Stomach (tissue), 9 donors: ENCODE results near the gene THBD. TPM values are rescaled to one million over a fixed set of nuclear protein-coding genes. Genes with fewer than 3 reads are reported as not detected.

ENCODE experiments used
- DNase-seq, 2 donors: peaks; one replicate each; pipeline versions ENCODE4 v3.0.0 to v3.0.0-alpha.2; 2013 to 2019
- H3K27ac ChIP-seq, 5 donors: fragments of 200-600 bp in 4 of 5; sonication (generic) in 4 of 5; one replicate each; pipeline ENCODE4 v1.5.1; 2013 to 2019; ENCODE audit warnings: mild to moderate bottlenecking in 1 of 5, moderate library complexity in 1 of 5
- H3K27me3 ChIP-seq, 3 donors: fragments of 200-600 bp; sonication (generic); one replicate each; pipeline ENCODE4 v1.5.1; 2017 to 2019; ENCODE audit warnings: mixed run types in 1 of 3
- H3K36me3 ChIP-seq, 4 donors: fragments of 200-600 bp; sonication (generic); 1 replicate in 3 of 4; 2 replicates in 1 of 4; pipeline ENCODE4 v1.5.1; 2016 to 2019
- H3K4me1 ChIP-seq, 4 donors: fragments of 200-600 bp; sonication (generic); one replicate each; pipeline ENCODE4 v1.5.1; 2016 to 2019
- H3K4me3 ChIP-seq, 4 donors: fragments of 200-600 bp; sonication (generic) in 3 of 4; one replicate each; pipeline ENCODE4 v1.5.1; 2016 to 2019; ENCODE audit warnings: mild to moderate bottlenecking in 1 of 4
- H3K9me3 ChIP-seq, 4 donors: fragments of 200-600 bp; sonication (generic); one replicate each; pipeline ENCODE4 v1.5.1; 2016 to 2019
- CTCF ChIP-seq, 7 experiments: fragments of 450-650 bp in 4 of 7; fragments of 200-600 bp in 3 of 7; sonication (generic) in 3 of 7; IDR thresholded peaks; one replicate each; pipeline ENCODE4 v1.5.1; 2016 to 2019; ENCODE audit warnings: antibody characterized with exemption in 7 of 7, control low read depth in 2 of 7, mild to moderate bottlenecking in 1 of 7
- EP300 ChIP-seq: sonication (generic); formaldehyde crosslinking; IDR thresholded peaks from one replicate; pipeline ENCODE4 v1.6.1; 2017; ENCODE audit warnings: antibody characterized with exemption
- POLR2A ChIP-seq, 4 donors: fragments of 450-650 bp; IDR thresholded peaks; one replicate each; pipeline ENCODE4 v1.6.1; 2016; ENCODE audit warnings: antibody characterized with exemption in 4 of 4, control low read depth in 2 of 4, mild to moderate bottlenecking in 1 of 4, moderate library complexity in 1 of 4
- POLR2AphosphoS5 ChIP-seq, 3 donors: sonication (generic); formaldehyde crosslinking; IDR thresholded peaks; one replicate each; pipeline ENCODE4 v1.6.1; 2016; ENCODE audit warnings: antibody characterized with exemption in 3 of 3
- WGBS, 5 donors: extraction: QIAGEN DNeasy Blood & Tissue Kit in 3 of 5; methylation state at CpG; one replicate each; pipeline versions ENCODE4 v1.1.5 to v1.1.7; 2013 to 2018; 5-methylcytosine and 5-hydroxymethylcytosine counted together
- intact Hi-C: fragments of 100-400 bp; cut with DNase I; formaldehyde crosslinking; loops from one replicate; pipeline ENCODE4 v1.15.1; 2023; ENCODE audit warnings: low total_unique reads
- polyA plus RNA-seq, 3 donors: library from polyadenylated mRNA; stranded (reverse); fragments of 200-250 nt; gene quantifications; one replicate each; pipeline ENCODE4 v1.2.3, GENCODE V29; 2013
- total RNA-seq, 5 donors: library from RNA; depleted of rRNA; stranded (reverse); fragments of >200 nt; gene quantifications; one replicate each; pipeline versions ENCODE4 v1.1.0 to v1.2.3, GENCODE V29; 2014 to 2016
- donor health status: healthy with polysubstance abuse.
- donor health status: Bipolar disorder and iron deficiency.
- donor health status: healthy.

Gene THBD
- total and polyA plus RNA-seq, 8 donors = 2.7 to 83.5 (median 21.8) TPM

GRCh38 chr20:23013429-23013828 lies 36.0 kb downstream of the THBD start:
- intact Hi-C loops = no loop called here
- DNase-seq = no peak
- Histone ChIP-seq H3K9me3 (no peaks in the 10 kb centered on the region), H3K4me3 (no peak overlapping the region), H3K36me3 (no peaks in the 10 kb centered on the region), H3K27ac (no peak overlapping the region), H3K4me1 (peaks cover 0 to 8% (median 5%) of the 10 kb centered on the region in 4 donors), H3K27me3 (no peaks in the 10 kb centered on the region)
- TF ChIP-seq EP300 = no peak
- 44 to 66% (median 60%) methylated on average over 5 of the region's 5 CpGs for WGBS, 5 donors

GRCh38 chr20:23011008-23011721 lies 38.3 kb downstream of the THBD start:
- H3K27me3 ChIP-seq = no peaks in the 10 kb centered on the region
- H3K4me1 ChIP-seq = peaks cover 0 to 8% (median 5%) of the 10 kb centered on the region in 4 donors
- TF ChIP-seq POLR2A (IDR thresholded peaks at IDR 0.05) (no peak), CTCF (IDR thresholded peaks at IDR 0.05) (no peak), EP300 (no peak), POLR2AphosphoS5 (IDR thresholded peaks at IDR 0.05) (no peak)
- intact Hi-C loops = no loop called here
- no peaks in the 10 kb centered on the region for H3K36me3 ChIP-seq
- H3K4me3 ChIP-seq = no peak overlapping the region
- DNase-seq = no peak
- WGBS, 5 donors = 90 to 93% (median 90%) methylated on average over 11 of the region's 11 CpGs
- H3K9me3 ChIP-seq = no peaks in the 10 kb centered on the region
- H3K27ac ChIP-seq = no peak overlapping the region

DNA sequence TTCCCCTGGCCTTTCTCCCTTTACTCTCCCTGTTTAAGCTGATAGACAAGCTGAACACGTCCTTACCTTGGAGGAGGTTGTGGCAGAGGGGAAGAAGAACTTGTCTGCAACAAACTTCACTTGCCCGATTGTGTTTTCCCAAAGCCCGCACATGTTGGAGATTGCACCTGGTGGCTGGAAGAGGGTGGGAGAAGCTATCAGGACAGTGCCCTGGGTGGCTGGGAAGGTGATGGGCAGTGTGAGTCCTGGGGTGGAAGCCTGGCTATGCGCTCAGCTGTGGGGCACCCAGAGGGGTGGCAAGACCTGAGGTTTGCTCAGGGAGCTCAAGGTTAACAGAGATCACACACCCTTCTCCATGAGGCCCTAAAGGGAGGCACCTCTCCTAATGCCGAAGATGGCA lies 39.4 kb downstream of the THBD start:
- H3K27me3 ChIP-seq = no peaks in the 10 kb centered on the region
- peaks cover 0 to 8% (median 5%) of the 10 kb centered on the region in 4 donors for H3K4me1 ChIP-seq
- no peaks in the 10 kb centered on the region for H3K9me3 ChIP-seq
- intact Hi-C loops = no loop called here
- H3K36me3 ChIP-seq = no peaks in the 10 kb centered on the region
- H3K4me3 ChIP-seq = no peak overlapping the region
- no peak for DNase-seq
- WGBS, 5 donors = 68 to 91% (median 73%) methylated on average over 5 of the region's 5 CpGs
- no peak for TF ChIP-seq POLR2A (IDR thresholded peaks at IDR 0.05)
- no peak for TF ChIP-seq POLR2AphosphoS5 (IDR thresholded peaks at IDR 0.05)
- no peak for TF ChIP-seq EP300
- TF ChIP-seq CTCF (IDR thresholded peaks at IDR 0.05) = no peak
- no peak overlapping the region for H3K27ac ChIP-seq

DNA sequence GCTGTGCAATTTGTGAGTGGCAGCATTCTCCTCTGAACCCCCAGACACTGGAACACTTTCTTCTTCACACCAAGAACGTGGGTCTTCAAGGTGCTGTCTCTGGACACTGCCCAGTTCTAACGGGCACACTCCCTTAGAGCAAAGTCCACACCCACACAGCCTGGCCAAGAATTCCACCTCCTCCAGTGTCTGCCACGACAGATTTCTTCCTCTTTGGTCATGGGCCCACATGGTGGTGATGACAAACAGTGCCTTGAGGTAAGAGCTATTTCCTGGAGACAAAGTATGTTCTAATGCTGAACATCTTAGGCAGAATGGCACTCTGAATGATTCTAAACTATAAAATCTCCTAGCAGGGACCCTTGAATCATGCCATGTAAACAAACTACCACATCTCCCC lies 39.8 kb downstream of the THBD start:
- Histone ChIP-seq H3K4me3 (no peak overlapping the region), H3K4me1 (peaks cover 0 to 8% (median 5%) of the 10 kb centered on the region in 4 donors), H3K27me3 (no peaks in the 10 kb centered on the region), H3K9me3 (no peaks in the 10 kb centered on the region), H3K36me3 (no peaks in the 10 kb centered on the region), H3K27ac (no peak overlapping the region)
- intact Hi-C loops = no loop called here
- 19 to 22% (median 20%) methylated on average over 3 of the region's 3 CpGs for WGBS, 5 donors
- peak in 1 of 2 donors; percentile 64 for DNase-seq
- TF ChIP-seq EP300 = no peak
- no peak for TF ChIP-seq CTCF (IDR thresholded peaks at IDR 0.05)
- TF ChIP-seq POLR2AphosphoS5 (IDR thresholded peaks at IDR 0.05) = peak in 1 of 3 donors; percentile 45
- no peak for TF ChIP-seq POLR2A (IDR thresholded peaks at IDR 0.05)

GRCh38 chr20:23008667-23009066 lies 40.8 kb downstream of the THBD start:
- H3K4me3 ChIP-seq = no peak overlapping the region
- 86 to 98% (median 91%) methylated on average over 2 of the region's 2 CpGs for WGBS, 5 donors
- no peaks in the 10 kb centered on the region for H3K9me3 ChIP-seq
- TF ChIP-seq CTCF (IDR thresholded peaks at IDR 0.05) (no peak), EP300 (no peak), POLR2A (IDR thresholded peaks at IDR 0.05) (no peak), POLR2AphosphoS5 (IDR thresholded peaks at IDR 0.05) (no peak)
- intact Hi-C loops = no loop called here
- no peak for DNase-seq
- H3K27me3 ChIP-seq = no peaks in the 10 kb centered on the region
- peaks cover 0 to 8% (median 5%) of the 10 kb centered on the region in 4 donors for H3K4me1 ChIP-seq
- H3K27ac ChIP-seq = no peak overlapping the region
- no peaks in the 10 kb centered on the region for H3K36me3 ChIP-seq
